Measurements from ENCODE around the gene THOP1.

DNA sequence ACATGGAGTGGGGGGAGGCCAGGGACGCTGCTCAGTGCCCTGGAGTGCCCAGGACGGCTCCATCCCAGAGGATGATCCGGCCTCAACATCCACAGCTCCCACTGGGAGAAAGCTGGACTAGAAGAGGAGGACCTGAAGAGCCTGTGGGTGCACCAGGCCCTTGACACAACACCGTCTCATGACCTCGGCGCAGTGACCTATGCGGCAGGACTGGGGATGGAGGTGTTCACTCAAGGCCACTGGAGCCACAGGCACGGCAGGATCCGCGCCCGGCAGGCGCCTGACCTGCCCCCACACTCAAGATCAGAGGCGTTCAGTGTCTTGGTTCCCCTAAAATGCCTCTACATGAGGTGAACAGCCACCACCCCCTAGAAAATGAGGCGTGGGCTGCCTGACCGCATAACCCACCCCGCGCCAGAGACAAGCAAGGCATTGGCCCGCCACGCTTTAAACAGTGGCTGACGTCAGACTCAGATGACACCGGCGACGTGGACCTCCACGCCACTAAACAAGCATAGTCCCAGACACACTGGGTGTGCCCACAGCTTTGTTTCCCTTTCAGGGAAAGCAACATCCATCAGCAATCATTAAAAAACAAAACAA lies 10.2 kb upstream of the THOP1 start:
- no peak for TF ChIP-seq EZH2 (IDR thresholded peaks at IDR 0.05; ENCODE audit: low read depth)
- TF ChIP-seq, protein P1, sequence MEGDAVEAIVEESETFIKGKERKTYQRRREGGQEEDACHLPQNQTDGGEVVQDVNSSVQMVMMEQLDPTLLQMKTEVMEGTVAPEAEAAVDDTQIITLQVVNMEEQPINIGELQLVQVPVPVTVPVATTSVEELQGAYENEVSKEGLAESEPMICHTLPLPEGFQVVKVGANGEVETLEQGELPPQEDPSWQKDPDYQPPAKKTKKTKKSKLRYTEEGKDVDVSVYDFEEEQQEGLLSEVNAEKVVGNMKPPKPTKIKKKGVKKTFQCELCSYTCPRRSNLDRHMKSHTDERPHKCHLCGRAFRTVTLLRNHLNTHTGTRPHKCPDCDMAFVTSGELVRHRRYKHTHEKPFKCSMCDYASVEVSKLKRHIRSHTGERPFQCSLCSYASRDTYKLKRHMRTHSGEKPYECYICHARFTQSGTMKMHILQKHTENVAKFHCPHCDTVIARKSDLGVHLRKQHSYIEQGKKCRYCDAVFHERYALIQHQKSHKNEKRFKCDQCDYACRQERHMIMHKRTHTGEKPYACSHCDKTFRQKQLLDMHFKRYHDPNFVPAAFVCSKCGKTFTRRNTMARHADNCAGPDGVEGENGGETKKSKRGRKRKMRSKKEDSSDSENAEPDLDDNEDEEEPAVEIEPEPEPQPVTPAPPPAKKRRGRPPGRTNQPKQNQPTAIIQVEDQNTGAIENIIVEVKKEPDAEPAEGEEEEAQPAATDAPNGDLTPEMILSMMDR (conservative IDR thresholded peaks at IDR 0.05), result no peak

All from PC-9 (cell line).